Activated CD4-positive, CD25-positive, alpha-beta regulatory T cell treated with anti-CD3 and anti-CD28 coated beads, Interleukin-2, amount 50 U/mL, for 72 hours (primary cell): Measurements from ENCODE around the gene OR52M1.

Source experiments
- DNase-seq: peaks from one replicate; pipeline ENCODE4 v3.0.0; 2021

OR52M1 gene

GRCh38 chr11:4576880-4577279, 31.9 kb downstream of the OR52M1 start:
- no peak for DNase-seq

GRCh38 chr11:4577761-4578160, 32.8 kb downstream of the OR52M1 start:
- no peak for DNase-seq

GRCh38 chr11:4578624-4579023, 33.6 kb downstream of the OR52M1 start:
- DNase-seq: no peak

GRCh38 chr11:4580124-4580523, 35.1 kb downstream of the OR52M1 start:
- DNase-seq: no peak

- DNase-seq: no peak
Measured at GRCh38 chr11:4581443-4581842, 36.5 kb downstream of the OR52M1 start, which contains the start of gene OR52I2. OR52I2 (plus strand) TSS chr11:4581743.

- DNase-seq: no peak
Measured at GRCh38 chr11:4589017-4589416, 44.0 kb downstream of the OR52M1 start.

- DNase-seq: no peak
Measured at GRCh38 chr11:4593739-4594138, 48.7 kb downstream of the OR52M1 start, which contains the start of gene OR52I1. OR52I1 (plus strand) TSS chr11:4594039; CDS start chr11:4594039, 0 bp downstream.
